GM21825 (cell line): Measurements from ENCODE around the gene TRMT13.

ENCODE experiments used
- ATAC-seq: cut with Tn5 transposase; IDR thresholded peaks from one replicate; pipeline ENCODE4 v1.9.1; 2021; ENCODE audit warnings: mild to moderate bottlenecking, moderate library complexity; ENCODE audit not compliant: unreplicated experiment

TRMT13 gene, protein sequence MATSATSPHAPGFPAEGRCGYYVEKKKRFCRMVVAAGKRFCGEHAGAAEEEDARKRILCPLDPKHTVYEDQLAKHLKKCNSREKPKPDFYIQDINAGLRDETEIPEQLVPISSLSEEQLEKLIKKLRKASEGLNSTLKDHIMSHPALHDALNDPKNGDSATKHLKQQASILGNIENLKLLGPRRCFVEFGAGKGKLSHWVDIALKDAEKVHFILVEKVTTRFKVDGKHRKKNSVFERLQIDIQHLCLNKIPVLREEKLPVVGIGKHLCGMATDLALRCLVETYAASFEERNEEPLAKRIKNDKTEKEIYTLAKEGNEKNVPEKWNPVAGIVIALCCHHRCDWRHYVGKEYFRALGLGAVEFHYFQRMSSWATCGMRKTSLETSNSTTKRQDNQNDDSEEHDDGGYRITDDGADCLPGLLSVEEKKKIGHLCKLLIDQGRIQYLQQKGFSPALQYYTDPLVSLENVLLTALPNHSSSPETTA

DNA sequence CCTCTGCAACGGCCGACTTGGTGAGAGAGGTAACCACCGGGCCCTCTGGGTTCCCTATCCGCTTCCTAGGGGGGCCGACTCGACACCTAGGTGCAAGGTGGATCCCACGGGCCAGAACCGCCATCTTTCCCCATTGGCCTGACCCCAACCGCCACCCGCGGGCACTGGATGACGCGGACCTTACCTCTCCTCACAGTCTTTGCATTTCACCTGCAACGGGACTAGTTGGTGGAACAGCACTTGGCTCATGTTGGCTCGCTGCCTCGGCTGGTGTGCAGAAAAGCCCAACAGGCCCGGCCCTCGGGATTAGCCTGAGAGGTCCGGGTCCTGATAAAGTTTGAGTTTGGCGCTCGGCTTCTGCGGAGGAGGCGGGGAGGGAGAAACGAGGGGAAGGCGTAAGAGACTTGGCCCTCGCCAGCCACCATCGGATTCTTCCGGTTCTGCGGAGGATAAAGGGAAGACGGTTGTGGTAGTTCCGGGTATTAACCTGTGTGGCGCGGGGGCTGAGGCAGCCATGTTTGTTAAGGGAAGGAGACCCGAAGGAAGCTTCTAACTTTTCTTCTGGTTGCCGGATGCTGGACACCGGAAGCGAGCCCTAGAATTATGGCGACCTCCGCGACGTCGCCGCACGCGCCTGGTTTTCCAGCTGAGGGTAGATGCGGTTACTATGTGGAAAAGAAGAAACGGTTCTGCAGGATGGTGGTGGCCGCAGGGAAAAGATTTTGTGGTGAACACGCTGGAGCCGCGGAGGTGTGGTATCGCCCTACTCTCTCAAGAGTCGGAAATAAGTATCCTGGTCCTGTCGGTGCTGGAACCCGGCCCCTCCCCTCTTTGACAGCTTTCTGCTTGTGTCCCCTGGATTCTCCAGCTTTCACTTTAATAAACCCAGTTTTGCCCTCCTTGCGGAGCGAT, at the start of gene TRMT13, which contains the start of gene SASS6:
TRMT13 (plus strand) TSS at position 598 of the 912 bp plus-strand sequence; CDS start at position 604, 6 bp downstream.
SASS6 (minus strand) TSS at position 365 of the 912 bp plus-strand sequence; CDS start at position 249, 116 bp downstream.
- ATAC-seq, result peak; percentile 89

- no peak for ATAC-seq
Measured at GRCh38 chr1:100087396-100087795, 45.6 kb upstream of the TRMT13 start.

- ATAC-seq, result no peak
Measured at GRCh38 chr1:100089082-100089481, 43.9 kb upstream of the TRMT13 start.

GRCh38 chr1:100090471-100090870, 42.5 kb upstream of the TRMT13 start:
- ATAC-seq, result no peak

GRCh38 chr1:100100202-100100601, 32.8 kb upstream of the TRMT13 start:
- ATAC-seq, result no peak

GRCh38 chr1:100101564-100101963, 31.4 kb upstream of the TRMT13 start:
- no peak for ATAC-seq

DNA sequence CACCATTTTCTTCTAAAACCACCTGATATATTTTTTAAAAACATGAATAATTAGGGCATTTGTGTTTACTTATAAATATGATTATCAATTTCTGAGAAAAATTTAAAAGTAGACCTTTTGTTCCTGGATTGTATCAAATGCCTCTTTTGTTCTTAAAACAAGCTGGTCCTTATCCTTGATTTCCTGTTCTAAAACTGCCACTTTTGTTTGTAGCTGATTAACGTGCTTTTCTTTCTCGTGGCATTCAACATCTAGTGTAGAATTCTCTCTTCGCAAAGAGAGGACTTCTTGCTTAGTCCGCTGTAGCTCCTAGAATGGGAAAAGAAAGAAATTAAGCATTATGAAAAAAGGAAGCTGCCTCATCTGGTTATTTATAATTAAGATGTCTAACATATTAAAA, 25.3 kb upstream of the TRMT13 start:
- no peak for ATAC-seq

DNA sequence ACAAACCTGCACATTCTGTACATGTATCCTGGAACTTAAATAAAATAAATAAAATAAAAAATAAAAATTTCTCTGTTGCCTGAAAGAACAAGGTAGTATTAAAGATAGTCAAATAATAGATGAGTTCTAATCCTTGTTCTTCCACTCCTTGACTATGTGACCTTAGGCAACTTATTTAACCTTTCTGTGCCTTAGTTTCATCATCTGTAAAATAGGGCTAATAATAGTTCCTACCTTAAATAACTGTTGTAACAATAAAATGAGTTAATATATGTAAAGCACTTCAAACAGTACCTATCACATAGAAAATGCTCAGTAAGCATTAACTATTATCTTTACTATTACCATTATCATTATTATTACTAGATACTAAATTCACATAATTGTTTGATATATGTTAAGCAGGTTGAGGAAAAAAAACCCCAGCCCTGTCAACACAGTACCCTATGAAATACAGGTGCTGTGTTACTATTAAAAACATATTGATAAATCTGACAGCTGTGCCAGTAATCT, 23.4 kb upstream of the TRMT13 start:
- ATAC-seq, result no peak

- ATAC-seq, result no peak
Measured at GRCh38 chr1:100115524-100115923, 17.4 kb upstream of the TRMT13 start.

DNA sequence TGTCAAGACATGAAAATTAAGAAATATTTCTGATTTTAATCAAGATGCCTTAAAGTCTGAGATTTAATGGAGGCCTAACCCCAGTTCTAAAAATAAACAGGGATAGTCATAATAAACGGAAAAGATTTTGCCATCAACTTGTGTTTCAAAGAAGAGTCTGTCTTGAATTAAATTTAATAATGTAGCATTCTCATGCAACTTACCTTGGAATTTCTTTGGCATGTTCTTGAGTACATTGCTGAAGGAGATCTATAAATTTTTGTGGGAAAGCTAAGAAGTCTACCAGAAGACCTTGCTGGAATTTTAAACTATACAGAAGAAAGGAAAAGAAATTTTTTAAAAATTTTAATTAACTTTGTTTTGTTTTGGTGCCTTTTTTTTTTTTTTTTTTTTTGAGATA, 10.8 kb upstream of the TRMT13 start:
- ATAC-seq, result no peak

DNA sequence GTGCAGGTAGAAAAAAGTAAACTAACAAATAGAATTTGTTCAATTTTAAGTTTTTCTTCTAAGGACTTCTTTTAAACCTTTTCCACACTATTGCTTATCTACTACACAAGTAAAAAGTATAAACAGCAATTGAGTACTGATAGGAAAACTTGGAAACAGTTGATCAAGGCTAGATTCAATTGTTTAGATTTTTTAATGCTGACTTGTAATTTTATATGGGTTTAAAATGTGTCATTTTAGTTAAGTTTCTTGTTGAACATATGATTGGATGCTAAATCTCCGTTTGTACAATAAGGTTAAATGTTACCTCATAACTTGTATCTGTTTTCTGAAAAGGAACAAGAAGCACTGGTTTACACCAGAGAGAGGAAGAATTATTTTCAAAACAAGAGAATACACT, 5.7 kb upstream of the TRMT13 start:
- no peak for ATAC-seq

DNA sequence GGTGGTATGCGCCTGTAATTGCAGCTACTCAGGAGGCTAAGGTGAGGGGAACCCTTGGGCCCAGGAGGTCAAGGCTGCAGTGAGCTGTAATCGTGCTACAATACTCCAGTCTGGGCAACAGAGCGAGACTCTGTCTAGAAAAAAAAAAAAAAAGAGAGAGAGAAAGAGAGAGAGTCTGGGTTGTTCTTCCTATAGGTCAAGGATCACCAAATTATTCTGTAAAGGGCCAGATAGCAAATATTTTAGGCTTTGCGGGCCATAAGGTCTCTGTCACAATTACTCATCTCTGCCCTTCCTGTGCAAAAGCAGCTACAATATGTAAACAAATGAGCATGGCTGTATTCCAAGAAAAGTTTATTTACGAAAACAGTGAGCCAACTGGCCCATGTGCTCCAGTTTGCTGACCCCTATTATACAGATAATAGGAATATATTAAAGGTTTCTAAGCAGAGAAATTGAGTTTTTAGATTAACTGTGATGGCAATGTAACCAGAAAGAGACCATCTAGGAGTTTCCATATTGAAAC, 2.3 kb upstream of the TRMT13 start:
- ATAC-seq, result no peak

GRCh38 chr1:100131623-100132022, 1.3 kb upstream of the TRMT13 start:
- ATAC-seq, result no peak

- ATAC-seq, result no peak
Measured at GRCh38 chr1:100134872-100135271, 1.9 kb downstream of the TRMT13 start.

DNA sequence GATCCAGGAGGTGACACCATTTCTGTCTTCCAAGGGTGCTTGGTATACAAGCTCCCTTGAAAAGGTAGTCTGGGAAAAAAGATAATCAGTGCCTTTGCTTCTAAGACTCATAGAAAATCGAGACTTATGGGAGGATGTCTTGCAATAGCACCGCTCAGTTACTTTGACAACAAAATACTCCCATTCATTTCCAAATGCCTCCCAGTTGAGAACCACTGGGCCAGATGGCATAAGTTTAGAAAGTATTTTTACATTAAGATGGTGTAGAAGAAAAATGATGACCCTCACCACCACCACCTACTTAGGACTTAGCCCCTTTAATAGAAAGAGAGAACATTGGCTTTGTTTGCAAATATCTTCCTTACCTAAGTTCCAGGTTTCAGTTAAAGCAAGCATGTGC, 4.6 kb downstream of the TRMT13 start:
- ATAC-seq, result no peak

GRCh38 chr1:100141192-100141591, 8.2 kb downstream of the TRMT13 start:
- no peak for ATAC-seq

GRCh38 chr1:100142343-100142742, 9.4 kb downstream of the TRMT13 start:
- ATAC-seq, result no peak

DNA sequence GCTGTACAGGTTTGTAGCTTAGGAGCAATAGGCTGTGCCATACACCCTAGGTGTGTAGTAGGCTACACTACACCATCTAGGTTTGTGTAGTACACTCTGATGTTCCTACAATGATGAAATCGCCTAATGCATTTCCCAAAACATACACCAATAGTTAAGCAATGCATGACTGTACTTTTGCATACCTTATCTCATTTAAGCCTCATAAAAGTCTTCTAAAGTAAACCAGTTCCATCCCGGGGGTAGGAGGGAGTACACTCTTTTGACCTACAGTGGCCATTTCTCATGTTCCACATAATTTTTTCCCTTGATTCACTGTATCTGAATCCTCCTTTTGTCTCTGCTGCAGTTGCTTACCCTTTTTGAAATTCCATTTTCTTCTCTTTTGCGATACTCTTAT, 12.2 kb downstream of the TRMT13 start:
- ATAC-seq, result no peak

DNA sequence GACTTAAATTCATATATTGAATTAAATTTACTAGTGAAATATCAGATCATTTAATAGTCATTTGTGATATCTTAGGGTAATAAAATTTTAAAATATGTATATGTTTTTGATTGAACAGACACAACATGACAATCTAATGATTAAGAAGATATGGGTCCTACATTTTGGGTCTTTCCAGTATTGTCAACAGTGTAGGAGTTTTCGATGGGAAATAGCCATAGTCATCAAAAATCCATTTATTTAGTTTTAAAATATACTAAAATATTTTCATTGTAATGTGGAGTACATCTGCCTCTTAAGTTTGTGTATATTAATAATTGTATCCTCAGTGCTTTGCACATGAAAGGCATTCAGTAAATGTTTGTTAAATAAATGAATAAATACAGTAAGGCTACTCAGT, 14.0 kb downstream of the TRMT13 start:
- ATAC-seq, result no peak

DNA sequence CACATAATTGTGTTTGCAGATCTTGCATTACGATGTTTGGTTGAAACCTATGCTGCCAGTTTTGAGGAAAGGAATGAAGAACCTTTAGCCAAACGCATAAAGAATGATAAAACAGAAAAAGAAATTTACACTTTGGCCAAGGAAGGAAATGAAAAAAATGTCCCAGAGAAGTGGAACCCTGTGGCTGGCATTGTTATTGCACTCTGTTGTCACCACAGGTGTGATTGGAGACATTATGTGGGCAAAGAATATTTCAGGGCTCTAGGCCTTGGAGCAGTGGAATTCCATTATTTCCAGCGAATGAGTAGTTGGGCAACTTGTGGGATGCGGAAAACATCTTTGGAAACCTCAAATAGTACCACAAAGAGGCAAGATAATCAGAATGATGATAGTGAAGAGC, 14.9 kb downstream of the TRMT13 start:
- ATAC-seq, result no peak

DNA sequence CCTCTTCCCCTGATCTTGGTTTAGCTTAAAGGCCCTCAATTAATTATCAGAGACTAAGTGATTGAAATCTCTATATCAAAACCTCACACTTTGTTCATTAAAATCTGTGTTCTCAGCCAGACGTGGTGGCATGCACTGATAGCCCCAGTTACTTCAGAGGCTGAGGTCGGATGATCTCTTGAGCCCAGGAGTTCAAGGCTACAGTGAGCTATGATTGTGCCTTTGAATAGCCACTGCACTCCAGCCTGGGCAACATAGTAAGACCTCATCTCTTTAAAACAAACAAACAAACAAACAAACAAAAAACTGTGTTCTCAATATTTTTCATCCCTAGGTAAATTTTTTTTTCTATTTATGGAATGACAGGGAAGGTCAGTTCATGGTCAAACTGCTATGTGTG, 18.7 kb downstream of the TRMT13 start:
- no peak for ATAC-seq
